HG03439 (cell line): Measurements from ENCODE around the gene CCDC181.
"Not testable (repeated sequence)": the region's sequence is repeated elsewhere in the genome, so short reads cannot be mapped to it uniquely, and the experiment has no call there.

Experiments used
- ATAC-seq: cut with Tn5 transposase; IDR thresholded peaks from one replicate; pipeline ENCODE4 v1.9.1; 2021; ENCODE audit warnings: mild to moderate bottlenecking, moderate library complexity; ENCODE audit not compliant: unreplicated experiment

CCDC181 gene

DNA sequence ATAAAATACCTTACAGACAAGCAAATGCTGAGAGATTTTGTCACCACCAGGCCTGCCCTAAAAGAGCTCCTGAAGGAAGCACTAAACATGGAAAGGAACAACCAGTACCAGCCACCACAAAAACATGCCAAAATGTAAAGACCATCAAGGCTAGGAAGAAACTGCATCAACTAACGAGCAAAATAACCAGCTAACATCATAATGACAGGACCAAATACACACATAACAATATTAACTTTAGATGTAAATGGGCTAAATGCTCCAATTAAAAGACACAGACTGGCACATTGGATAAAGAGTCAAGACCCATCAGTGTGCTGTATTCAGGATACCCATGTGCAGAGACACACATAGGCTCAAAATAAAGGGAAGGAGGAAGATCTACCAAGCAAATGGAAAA lies 24.7 kb downstream of the CCDC181 start:
- ATAC-seq: not testable (repeated sequence)

DNA sequence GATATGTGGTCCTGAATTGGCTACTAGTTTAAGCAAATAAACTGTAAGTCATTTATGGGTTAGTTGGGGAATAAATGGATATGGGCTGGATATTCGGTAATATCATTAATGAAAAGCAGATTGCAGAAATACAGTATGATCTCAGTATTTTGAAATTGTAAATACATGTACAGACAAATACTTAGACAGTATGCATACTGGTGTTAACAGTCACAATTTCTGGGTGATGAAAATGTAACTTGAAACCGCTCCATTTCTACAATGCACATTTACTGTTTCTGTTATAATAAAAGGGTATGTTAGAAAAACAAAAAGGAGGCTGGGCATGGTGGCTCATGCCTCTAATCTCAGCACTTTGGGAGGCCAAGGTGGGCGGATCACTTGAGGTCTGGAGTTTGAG lies 31.3 kb downstream of the CCDC181 start:
- ATAC-seq: no peak

DNA sequence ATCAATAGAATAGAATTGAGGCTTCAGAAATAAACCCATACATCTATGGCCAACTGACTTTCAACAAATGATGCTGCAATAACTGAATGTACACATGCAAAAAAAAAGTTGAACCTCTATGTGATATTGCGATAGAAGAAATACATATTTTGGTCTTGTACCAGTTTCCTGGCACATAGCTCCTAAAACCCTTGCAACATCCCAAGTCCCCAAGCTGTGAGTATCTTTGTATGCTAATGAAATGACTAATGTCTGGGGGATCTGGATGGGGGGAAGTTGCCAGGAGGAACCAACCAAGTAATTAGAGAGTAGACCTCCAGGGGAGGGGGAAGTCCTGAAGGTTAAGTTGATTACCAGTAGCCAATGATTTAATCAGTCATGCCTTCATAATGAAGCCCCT lies 34.9 kb downstream of the CCDC181 start:
- ATAC-seq: no peak

DNA sequence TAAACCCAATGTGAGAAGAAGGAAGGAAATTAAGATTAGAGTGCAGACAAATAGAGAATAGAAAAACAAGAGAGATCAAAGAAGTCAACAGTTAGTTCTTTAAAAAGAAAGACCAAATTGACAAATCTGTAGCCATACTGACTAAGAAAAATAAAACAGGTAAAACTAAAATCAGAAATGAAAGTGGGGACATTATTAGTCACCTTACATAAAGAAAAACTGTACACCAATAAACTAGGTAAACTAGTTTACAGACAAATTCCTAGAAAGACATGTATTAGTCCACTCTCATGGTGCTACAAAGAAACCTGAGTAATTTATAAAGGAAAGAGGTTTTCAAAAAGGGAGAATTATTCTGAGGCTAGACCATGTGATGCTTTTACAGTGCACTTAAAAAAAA lies 37.0 kb downstream of the CCDC181 start:
- ATAC-seq: peak; percentile 88

DNA sequence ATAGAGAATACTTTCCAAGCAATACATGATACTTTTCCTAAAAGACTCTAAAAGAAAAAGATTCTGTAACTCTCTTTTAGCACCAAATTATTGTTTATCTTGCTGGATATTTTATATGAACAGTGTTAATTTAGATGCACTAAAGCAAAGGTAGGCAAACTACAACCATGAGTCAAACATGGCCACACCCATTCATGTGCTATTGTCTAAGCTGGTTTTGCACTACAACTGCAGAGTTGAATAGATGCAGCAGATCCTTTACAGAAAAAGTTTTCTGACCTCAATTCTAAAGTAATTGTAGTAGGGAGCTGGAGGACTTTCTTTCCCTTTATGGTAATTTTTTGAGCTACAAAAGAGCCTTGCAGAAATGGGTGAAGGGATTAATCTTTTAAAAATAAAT lies 39.9 kb downstream of the CCDC181 start:
- no peak for ATAC-seq

DNA sequence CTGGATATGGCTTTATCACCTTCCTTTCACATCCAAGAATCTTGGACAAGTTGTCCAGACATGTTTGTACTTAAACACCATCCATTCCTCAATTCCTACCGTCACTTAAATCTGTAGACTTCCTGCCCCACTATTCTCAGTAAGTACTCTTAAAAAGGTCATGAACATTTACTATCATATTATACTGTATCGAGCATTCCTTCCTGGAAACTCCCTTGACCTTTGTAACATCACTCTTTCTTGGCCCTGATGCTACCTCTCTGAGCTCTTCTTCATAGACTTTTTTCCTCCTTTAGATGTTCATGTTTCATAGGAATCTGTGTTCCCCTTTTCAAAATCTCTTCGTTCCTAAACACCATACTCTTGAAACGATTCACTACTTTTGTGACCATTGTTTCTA lies 43.8 kb downstream of the CCDC181 start:
- no peak for ATAC-seq

DNA sequence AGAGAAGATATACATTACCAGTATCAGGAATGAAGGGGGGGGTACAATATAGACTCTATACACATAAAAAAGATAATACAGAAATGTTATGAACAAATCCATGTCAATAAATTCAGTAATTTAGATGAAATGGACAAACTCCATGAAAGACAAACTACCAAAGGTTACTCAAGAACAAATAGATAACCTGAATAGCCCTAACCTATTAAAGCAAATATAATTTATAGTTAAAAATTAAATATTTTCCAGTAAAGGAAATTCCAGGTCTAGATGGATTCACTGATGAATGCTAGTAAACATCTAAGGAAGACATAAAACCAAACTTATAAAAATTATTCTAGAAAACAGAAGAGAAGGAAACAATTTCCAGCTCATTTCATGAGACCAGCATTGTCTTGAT lies 46.1 kb downstream of the CCDC181 start:
- ATAC-seq: no peak

DNA sequence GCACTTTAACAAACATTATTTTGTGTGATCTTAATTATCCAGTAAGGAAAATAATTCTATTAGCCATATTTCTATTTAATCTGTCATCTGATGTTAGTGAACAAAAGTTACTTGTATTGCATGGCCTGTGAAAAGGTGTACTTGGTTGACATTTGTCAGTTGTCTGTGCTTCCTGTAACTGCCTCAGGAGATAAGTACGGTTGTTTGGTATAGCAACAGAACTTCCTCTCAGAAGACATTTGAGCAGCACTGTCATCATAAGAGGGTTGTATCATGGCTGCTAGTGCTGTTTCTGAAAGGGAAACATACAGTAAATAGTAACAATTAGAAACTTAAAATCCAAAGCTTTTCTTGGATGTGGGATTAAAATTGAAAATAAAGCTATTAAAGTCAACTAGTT lies 55.9 kb downstream of the CCDC181 start:
- no peak for ATAC-seq

DNA sequence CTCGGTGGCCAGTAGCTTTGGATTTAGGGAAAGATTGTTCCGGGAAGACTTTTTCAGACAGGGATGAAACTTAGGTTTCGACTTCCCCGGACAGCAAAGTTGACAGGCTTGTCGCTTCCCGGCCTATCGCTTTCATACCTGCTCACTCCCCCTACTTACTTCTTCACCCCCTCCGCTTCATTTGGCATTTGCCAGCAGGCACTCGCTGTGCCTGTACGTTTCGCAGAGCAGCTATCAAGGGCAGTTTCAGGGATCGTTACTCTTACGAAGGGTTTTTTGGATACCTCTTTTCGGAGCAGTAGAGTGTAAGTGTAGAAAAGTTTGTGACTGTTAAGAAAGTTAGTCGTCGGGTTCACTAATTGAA lies 58.9 kb downstream of the CCDC181 start:
- ATAC-seq: no peak

DNA sequence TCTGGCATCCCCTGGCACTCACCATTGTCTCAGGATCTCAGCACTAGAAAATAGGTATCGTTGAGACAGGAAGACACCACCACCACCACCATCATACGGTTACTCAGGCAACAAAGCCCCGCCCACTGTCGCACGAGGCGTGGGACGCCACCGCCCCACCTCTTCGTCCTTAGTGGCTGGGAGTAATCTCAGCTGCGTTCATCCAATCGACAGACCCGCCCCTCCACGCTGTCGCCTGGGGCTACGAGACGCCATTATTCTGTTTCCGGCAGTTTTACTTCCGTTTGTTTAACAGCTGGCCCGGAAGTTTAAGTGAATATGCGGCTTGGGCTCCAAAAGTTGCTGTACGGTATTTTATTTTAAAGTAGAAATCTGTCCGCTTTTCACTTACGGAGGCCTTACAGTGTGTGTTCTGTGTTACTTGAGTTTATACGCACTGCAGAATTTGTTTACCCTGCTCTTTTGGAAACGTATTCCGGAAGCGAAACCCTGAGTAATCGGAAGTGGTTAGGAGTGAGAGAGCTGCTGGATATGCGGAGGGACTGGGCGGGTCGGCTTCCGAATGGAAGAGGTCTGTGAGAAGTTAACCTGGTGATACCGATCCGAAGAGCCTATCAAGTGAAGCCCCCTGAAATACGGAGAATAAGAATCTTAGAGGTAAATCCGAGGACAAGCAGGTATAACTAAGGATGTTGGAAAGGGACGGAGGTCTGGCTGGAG lies 59.4 kb downstream of the CCDC181 start, which contains the start of the genes BLZF1 and NME7:
BLZF1 (plus strand) TSS at position 510 of the 720 bp plus-strand sequence. CDS start 1,328 bp downstream, outside the sequence.
NME7 (minus strand) TSS at position 112 of the 720 bp plus-strand sequence; CDS start at position 25, 87 bp downstream.
- ATAC-seq: peak; percentile 97

DNA sequence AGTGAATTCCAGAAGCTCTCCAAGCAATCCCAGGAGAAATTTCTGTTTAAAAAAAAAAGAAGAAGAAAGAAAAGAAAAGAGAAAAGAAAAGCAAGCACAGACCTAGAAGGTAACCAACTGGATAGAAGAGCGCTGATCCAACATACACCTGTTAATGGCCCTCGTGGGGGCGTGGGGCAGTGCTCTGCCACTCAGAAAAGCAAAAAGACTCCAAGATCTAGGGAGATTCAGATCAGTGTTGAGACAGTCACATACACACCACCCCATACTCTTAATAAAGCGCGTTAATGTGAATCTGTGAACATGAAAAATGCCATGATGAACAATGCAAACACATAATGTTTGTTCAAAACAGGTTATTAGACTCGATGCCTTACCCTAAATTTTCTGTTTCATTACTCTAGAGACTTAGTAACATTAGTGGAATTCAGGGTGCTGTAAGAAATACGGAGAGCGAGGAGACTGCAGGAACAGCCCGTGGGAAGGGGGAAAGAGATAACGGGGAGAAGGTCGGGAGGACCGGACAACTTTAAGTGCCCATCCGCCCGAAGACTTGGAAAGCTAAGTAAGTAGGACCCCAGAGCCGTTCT lies 60.1 kb downstream of the CCDC181 start:
- ATAC-seq: no peak

DNA sequence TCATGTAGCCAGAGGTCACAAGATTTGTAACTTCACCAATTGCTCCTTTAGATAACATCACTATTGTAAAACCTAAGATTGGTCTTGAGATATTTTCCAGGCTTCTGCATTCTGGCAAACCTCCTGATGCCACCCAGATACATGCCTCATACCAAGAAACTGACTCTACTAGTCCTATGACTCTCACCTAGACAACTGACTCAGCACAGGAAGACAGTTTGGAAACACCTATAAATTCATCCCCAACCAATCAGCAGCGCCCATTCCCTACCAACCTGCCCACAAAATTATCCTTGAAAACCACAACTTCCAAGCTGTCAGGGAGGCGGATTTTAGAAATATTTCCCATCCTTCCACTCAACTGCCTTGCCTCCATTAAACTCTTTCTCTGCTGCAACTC lies 62.3 kb downstream of the CCDC181 start:
- no peak for ATAC-seq

DNA sequence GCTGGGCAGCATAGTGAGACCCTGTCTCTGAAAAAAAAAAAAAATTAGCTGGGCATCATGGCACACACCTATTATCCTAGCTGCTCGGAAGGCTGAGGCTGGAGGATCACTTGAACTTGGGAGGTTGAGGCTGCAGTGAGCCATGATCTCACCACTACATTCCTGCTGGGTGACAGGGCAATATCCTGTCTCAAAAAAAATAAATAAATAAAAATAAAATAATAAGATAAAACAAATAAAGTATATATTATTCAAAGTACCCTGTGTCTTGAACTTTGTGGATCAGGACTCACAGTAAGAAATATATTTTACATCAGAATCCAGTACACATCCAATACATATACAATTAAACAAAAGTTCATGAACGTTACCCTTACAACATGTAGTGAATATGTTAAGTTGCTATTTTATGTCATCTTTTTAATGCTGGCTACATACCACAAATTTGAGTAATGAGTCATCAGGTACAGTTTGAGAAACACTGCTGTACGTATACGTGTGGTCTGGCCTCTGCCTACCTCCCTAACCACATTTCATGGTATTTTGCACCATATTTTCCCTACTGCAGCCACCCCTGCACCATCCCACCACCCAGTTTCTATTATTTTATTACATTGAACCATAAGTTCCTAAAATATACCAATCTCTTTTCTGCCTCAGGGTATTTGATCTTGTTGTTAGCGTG lies 64.1 kb downstream of the CCDC181 start:
- peak; percentile 42 for ATAC-seq

DNA sequence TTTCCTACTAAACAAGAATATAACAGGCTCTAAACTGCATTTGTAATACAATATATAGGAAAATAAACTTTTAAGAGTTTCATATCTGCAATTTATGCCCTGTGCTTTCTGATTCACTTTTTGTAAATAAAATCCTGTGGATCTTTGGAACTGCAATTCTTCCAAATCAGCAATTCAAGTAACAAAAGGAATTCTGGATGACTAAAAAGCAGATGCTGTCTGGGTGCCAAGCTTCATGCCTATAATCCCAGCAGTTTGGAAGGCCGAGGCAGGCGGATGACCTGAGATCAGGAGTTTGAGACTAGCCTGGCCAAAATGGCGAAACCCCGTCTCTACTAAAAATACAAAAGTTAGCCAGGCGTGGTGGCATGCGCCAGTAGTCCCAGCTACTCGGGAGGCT lies 66.0 kb downstream of the CCDC181 start:
- no peak for ATAC-seq

DNA sequence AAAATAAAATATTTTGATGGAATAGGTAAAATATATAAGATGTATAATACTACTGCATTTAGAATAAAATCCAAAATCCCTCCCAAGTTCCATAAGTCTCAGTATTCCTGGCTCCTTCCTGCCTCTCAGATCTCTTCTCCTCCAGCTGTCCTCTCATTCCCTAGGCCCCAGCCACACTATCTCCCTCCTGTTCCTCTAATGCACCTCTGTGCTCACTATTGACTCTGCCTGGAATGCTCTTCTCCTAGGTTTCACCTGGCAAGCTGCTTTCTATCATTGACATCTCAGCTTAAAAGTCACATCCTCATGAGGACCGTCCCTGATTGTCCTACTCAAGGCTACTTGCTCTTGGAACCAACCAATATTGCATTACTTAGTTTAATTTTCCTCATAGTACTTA lies 66.9 kb downstream of the CCDC181 start:
- no peak for ATAC-seq

DNA sequence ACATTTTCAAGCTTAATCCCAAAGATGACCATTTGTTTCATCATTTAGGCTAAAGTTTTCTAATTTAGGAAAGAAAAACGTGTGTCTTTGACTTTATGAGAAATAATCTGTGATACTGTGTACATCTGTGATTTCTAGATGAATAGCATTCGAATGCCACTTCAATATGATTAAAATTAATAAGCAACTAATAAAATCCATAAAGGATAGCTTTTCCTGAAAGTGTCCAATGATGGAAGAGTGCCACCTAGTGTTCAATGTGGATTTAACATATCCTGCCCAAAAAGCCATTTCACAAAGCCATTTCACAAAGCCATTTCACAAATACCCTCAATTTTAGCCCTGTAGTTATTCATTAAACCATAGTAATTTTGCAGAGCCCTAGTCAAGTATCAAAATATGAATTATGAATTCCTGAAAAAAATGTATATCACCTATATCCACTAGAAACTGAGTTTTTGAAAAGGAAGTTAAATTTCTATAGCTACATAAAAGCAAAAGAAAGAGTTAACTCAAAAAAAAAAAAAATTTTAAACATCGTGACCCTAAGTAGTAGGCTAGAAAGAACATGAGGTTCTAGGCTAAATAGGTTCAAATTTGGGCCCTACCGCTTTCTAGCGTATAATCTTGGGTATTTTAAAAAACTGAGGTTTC lies 78.8 kb downstream of the CCDC181 start:
- ATAC-seq: no peak

DNA sequence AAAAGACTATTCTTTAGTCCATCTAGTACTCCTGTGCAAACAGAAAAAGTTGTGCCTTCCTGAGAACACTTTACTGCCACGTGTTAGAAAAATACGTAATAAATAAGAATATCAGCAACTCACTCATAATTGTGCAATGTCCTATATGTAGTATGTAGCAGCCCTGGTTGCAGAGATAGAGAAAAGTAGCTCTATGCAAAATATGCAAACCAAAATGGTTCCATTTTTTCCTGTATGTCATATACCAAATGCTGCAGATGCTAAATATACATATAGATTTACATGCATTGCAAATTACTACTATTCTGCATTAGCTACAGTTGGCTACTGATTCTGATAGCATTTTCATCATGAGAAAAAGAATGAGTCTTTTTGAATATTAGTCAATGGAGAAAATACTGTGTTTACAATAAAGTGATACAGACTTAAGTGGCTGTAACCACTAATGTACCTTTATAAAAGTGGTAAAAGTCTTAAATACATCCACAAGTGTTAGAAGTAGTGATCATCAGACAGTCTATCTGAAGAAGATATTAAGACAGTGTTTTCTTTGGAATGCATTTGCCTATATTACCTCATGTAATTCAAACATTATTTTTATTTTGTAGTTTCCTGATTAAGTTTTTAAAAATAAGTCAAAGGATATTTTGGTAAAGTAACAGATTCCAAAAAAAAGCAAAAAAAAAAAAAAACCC lies 79.4 kb downstream of the CCDC181 start:
- ATAC-seq: no peak

DNA sequence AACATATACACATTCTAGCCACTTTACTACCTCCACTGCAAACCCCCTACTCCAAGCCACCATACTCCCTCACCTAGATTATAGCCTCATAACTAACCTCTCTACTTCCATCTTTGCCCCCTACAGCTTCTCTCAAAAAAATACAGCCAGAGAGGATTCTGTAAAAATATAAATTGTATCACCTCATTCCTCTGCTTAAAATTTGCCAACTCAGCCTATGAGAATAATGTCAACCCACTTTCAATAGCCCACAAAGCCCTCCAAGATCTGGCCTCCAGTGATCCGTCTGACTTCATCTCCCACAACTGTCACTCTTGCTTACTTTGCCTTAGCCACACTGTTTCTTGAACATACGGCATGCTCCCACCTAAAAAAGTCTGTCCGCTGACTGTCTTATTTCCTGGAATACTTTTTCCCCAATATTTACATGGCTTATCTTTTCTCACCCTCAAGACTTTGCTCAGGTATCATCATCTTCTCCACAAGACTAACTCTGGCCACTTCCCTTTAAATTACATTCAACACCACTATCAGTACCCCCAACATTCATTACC lies 81.2 kb downstream of the CCDC181 start:
- ATAC-seq: no peak

DNA sequence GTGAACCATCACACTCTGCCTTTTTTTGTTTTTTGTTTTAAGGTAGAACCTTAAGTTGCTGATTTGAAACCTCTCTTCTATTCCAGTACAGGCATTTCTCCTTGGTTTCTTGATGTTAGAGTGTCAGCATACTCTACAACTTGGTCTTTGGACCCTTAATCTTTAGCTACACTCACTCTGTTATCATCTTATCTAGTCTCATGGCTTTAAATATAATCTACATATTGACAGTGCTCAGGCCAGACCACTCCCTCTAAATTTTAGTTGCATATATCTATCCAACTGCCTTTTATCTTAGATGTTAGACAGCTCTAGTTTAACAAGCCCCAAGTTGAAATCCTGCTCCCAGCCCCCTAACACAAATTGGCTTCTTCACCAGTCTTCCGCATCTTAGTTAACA lies 81.8 kb downstream of the CCDC181 start:
- ATAC-seq: no peak
